NCI-H1436 treated with DMSO at 0.1 percent for 48 hours (cell line): ENCODE measurements around the gene VMAC.

Experiments used
- DNase-seq: peaks from one replicate; lab custom pipeline; 2025; lab: John Stamatoyannopoulos, UW

Gene VMAC

GRCh38 chr19:5931251-5931650, 26.6 kb downstream of the VMAC start:
- DNase-seq = no peak

GRCh38 chr19:5932146-5932545, 27.5 kb downstream of the VMAC start:
- no peak for DNase-seq

- DNase-seq = no peak
Observed at GRCh38 chr19:5932609-5933262, 28.1 kb downstream of the VMAC start.

DNA sequence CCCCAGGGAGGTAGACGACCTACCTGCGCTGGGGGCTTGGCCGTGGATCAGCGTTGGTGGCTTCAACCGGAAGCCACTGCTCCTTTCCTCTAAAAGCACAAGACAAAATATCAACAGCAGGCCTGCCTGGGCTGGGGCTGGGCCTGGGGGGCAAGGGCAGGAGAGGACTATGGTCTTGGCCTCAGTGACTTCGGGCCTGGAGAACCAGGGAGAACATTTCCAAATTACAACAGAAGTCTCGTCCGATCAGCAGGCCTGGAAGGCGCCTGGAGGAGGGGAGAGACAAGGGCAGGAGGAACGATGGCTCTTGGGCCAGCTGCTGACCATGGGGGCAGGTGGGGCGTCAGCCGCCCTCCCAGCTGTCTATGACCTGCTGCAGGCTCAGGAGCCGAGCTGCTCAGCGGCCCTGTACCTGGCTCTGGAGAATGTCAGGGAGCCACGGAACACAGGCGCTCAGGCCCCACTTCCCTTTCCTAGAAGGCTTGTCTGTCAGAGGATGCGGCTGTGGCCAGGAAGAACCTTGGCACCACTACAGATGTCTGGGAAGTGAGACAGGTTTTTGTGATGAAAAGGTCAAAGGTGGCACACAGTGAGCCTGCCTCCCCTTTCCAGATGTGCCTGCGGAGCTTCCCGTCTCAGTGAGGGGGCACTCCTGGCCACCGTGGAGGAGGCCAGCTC, 28.9 kb downstream of the VMAC start:
- DNase-seq = no peak

GRCh38 chr19:5934069-5934401, 29.4 kb downstream of the VMAC start:
- no peak for DNase-seq

GRCh38 chr19:5934774-5935472, 30.3 kb downstream of the VMAC start:
- no peak for DNase-seq

DNA sequence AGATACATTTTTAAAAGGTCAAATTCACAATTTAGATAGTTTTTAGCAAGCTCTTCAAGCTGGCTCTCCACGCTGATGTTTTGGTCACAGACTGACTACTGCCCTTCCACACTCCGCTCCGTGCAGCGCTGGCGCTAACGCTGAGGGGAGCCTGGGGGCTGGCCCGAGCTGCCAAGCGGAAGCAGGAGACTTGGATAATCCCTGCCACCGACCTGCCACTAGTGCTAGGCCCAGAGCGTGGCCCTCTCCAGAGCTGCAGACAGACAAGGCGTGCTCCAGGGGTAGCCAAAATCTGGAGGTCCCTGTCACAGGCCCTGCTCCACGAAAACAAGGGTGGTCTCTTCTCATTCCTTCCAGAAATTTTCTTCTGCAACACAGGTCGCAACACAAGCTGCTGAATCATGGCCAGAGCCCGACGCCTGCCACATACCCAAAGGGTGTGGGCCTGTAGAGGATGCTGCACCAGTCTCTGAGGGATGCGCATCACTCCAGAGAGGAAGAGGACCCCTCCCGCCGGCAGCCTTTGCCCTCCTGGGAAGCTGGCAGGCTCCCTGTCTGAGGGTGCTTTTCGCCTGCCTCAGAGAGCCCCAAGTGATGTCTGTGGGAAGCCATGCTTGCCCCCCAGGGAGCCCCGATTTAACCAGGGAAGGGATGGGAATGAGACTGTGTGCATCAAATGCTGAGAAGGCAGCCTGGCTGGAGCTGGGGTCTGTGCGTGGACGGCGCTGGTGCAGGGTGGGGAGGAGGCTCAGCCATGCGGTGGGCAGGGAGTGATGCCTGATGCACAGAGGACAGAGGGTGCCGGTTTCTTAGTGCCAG, 31.0 kb downstream of the VMAC start:
- DNase-seq = no peak

DNA sequence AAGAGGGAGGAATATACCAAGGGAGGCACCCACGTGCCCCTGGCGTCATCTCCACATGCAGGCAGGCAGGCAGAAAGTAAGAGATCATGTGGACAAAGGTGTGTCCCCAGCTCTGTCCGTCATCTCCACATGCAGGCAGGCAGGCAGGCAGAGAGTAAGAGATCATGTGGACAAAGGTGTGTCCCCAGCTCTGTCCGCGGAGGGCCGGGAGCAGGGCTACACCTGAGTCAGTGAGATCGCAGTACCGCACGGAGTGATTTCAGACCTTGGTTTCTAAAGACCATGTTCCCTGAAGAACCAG, 31.6 kb downstream of the VMAC start:
- DNase-seq = no peak

- no peak for DNase-seq
Observed at GRCh38 chr19:5937550-5937949, 32.9 kb downstream of the VMAC start.

GRCh38 chr19:5940260-5941208, 35.9 kb downstream of the VMAC start:
- DNase-seq = no peak

GRCh38 chr19:5941673-5942072, 37.0 kb downstream of the VMAC start:
- DNase-seq = no peak

GRCh38 chr19:5943045-5943444, 38.4 kb downstream of the VMAC start:
- no peak for DNase-seq

GRCh38 chr19:5943623-5944022, 39.0 kb downstream of the VMAC start:
- no peak for DNase-seq

- no peak for DNase-seq
Observed at GRCh38 chr19:5947435-5947834, 42.8 kb downstream of the VMAC start.

- no peak for DNase-seq
Observed at GRCh38 chr19:5948752-5949564, 44.3 kb downstream of the VMAC start.

DNA sequence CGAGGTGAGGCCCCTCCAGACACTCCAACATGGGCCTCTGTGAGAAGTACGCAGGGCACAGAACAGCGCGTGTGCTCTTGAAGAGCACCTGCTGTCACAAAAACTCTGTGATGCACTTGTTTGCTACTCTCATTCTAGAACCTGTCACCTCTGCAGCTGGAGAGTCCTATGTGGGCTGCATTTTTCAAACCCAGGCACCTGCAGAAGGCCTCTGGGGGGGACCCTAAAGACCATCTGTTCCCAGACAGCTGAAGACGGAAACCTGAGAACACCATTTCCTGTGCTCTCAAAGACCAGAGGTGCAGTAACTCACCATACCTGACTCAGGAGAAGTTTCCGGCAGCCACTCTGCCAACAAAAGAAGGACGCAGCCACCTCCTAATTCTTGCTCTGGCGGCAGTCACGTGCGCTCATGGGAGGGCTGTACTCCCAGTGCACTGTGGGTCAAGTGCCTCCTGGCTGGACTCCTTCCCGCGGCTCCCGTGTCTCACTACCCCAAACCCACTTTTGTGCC, 45.2 kb downstream of the VMAC start:
- DNase-seq = peak; percentile 73

DNA sequence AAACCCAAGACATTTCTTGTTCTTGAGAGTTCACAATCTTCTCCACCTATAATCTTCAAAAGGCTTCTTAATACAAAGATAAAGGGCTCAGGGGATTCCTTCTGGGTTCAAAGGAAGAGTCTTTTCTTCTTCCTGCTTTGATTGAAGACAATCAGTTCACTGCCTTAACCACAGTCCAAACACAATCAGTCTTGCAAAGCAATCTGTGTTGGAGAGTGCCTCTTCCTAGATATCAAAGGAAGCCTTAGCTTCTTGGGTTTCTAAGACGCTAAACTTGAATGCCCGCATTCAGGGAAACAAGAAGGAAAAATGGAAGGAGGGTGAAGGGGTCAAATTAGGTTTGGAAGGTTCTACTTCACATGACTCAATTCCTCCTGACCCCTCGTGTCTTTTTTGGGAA, 46.1 kb downstream of the VMAC start:
- no peak for DNase-seq

- DNase-seq = no peak
Observed at GRCh38 chr19:5951338-5951861, 46.7 kb downstream of the VMAC start.

DNA sequence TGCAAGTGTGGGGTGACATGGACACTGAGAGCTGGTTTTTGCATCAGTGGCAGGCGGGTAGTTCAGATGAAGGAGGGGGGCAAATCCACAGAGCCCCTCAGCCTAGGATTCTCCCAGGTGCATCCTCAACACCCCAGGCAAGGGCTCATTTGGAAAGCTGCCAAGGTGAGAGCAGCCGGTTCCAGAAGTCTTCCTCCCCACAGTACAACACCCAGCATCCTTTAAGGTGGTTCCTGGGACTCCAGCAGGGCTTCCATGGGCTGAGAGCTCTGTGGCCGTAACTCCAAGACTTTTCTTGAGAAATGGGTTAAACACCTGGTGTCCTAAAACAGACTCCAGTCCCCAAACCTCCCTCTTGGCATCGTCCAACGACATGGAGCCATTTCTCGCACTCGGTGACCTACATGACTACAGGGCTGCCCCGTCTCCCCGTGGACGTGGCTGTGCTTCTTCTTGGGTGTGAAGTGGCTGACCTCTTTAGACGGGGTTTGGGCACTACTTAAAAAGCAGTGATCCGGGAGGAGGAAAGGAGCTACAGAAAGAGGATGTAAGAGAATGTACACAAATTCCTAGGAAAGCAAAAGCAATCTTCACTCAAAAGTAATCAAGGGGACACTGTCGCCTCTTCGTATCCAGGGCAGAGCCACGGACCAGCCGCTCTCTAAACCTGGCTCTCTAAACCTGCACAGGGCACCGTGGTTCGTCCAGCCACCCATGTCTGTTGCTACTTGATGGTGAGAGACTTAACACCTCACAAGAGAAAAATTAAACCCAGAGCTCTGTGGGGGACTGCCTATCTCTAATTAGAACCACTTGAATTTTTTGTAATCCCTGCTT, 47.7 kb downstream of the VMAC start:
- DNase-seq = no peak
